GM18505 (cell line): Measurements from ENCODE around the gene PREX1.
A peak's percentile ranks its signal among the peaks of the same experiment; 100 is the strongest.

Experiments used
- ATAC-seq: cut with Tn5 transposase; IDR thresholded peaks from one replicate; pipeline ENCODE4 v1.9.1; 2021; ENCODE audit not compliant: unreplicated experiment
- POLR2A ChIP-seq: IDR thresholded peaks from 4 replicates; pipeline ENCODE4 v1.6.1; 2011; ENCODE audit warnings: borderline replicate concordance; ENCODE audit not compliant: insufficient read depth, insufficient read length; ENCODE audit errors: extremely low read depth

Gene PREX1

GRCh38 chr20:48793776-48794175 is 34.0 kb downstream of the PREX1 start:
- no peak for TF ChIP-seq POLR2A
- no peak for ATAC-seq

GRCh38 chr20:48791666-48792071 is 36.1 kb downstream of the PREX1 start:
- no peak for ATAC-seq
- TF ChIP-seq POLR2A, result no peak

- ATAC-seq, result no peak
- TF ChIP-seq POLR2A, result no peak
Measured at GRCh38 chr20:48791014-48791413, 36.8 kb downstream of the PREX1 start.

DNA sequence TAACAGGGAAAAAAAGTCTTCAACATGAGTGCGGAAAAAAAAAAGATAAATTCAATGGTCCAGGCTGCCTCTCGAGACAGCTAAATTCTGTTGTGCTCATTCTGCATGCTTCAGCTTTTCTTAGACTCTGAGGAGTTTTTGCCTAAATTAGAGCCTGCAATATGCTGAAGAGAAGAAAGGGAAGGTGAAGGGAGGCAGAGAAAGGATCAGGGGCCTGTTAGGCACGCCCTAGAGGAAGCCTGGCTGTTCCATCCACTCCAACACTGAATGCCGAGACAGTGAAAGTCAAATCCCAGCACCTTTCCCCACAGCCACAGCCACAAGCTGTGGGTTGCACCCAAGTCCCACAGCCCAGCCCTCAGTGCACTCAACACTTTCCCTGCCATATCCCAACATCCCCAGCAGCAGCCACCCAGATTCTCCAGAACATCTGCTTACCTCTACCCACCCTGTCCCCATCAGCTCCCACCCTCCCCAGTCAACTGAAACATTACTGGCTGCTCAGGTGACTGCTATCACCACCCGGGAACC is 37.3 kb downstream of the PREX1 start:
- no peak for TF ChIP-seq POLR2A
- ATAC-seq, result no peak

- no peak for TF ChIP-seq POLR2A
- ATAC-seq, result no peak
Measured at GRCh38 chr20:48789781-48790472, 37.9 kb downstream of the PREX1 start.

- TF ChIP-seq POLR2A, result no peak
- no peak for ATAC-seq
Measured at GRCh38 chr20:48789185-48789668, 38.6 kb downstream of the PREX1 start.

DNA sequence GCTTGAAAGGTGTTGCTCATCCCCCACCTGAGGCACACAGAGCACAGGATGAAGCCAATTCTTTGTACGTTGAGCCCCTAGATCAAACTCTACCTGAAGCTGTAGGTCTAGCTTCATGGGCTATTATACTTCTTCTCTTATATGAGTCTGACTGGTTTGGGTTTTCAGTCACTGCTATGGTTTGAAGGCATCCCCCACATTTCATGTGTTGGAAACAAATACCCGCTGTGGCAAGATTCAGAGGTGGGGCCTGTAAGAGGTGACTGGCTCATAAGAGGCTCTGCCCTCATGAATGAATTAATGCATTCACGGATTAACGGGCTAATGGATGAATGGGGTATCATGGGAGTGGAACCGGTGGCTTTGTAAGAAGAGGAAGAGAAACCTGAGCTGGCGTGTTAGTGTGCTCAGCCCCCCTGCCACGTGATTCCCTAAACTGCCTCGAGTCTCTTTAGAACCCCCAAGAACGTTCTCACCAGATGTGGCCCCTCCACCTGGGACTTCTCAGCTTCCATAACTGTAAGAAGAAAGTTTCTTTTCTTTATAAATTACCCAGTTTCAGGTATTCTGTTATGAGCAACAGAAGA is 39.2 kb downstream of the PREX1 start:
- ATAC-seq, result peak; percentile 46
- peak; percentile 38 for TF ChIP-seq POLR2A

GRCh38 chr20:48787861-48788375 is 39.9 kb downstream of the PREX1 start:
- peak; percentile 20 for ATAC-seq
- TF ChIP-seq POLR2A, result no peak

DNA sequence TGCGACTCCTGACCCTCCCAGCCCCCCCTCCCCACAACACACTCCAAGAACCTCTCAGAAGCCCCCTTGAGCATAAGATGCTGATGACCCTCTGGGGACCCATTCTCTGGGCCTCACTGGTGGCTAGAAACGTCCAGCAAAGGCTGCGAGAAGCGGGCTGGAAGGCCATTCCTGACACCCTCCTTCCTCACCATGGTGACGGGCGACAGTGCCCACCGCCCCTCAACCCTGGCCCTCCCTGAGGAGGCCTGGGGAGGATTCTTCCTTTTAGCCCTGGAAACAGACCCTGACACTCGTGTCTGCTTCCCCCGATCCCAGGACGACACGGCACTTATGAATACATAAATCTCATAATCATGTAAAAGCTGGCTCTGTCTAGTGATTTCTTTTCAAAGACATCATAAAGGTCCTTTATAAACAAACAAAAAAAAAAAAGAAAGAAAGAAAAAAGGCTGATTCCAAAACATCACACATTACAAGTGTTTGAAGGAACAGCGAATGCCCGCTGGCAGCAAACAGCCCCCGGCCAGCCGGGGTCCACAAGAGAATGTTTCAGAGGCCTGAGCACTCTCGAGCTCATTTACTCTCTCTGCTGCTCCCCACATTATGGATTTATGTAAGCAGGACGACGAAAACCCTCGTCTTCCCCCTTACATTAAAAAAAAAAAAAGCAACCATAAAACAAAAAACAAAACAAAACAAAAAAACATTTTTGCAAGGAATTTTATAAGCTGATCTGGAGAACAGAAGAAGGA is 40.7 kb downstream of the PREX1 start:
- ATAC-seq, result no peak
- TF ChIP-seq POLR2A, result no peak

- ATAC-seq, result no peak
- no peak for TF ChIP-seq POLR2A
Measured at GRCh38 chr20:48785801-48786200, 42.0 kb downstream of the PREX1 start.

DNA sequence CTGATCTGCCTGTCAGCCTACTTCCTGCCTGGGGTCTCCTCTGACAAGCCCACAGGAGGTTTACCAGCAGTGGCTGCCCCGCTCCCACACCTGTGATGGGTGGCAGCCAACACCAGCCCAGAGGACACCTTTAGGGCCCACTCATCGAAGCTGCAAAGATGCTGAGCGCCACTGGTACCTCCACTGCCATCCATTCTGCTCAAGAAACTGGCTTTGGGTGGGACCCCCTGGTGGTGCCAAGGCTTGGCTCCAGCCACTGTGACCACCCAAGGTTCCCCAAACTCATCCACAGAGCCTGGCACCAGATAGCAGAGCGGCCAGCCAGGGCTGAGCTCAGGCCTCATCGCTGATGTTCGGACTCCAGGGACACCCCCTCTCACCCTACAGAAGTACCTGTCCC is 42.5 kb downstream of the PREX1 start:
- no peak for ATAC-seq
- no peak for TF ChIP-seq POLR2A

DNA sequence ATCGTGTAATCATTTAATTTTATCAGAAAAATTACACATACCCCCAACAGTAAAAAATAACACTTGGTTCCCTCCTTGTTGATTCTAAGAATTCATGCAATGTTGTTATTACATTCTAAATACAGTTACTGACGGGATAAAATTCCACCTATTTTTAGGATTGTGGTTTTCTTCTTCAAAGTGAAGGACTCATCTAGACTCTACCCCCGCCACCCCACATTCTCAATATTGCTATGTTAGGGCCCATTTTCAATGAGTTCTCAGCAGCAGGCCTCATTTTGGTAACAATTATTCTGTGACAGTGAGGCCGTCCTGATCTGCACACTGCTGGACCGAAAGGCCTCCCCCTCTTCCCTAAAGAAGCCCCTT is 43.5 kb downstream of the PREX1 start:
- ATAC-seq, result no peak
- TF ChIP-seq POLR2A, result no peak

GRCh38 chr20:48783533-48784272 is 44.1 kb downstream of the PREX1 start:
- peak; percentile 33 for TF ChIP-seq POLR2A
- ATAC-seq, result no peak
